NB4 (cell line): ENCODE data around the gene TMPRSS13.

Experiments used
- DNase-seq: peaks from one replicate; pipeline ENCODE4 v3.0.0; 2010; ENCODE audit warnings: low read depth
- H3K4me3 ChIP-seq: one replicate; pipeline ENCODE4 v1.5.1; 2011; ENCODE audit warnings: mild to moderate bottlenecking, low read depth, low read length, moderate library complexity
- CTCF ChIP-seq: IDR thresholded peaks from one replicate; pipeline ENCODE4 v1.5.1; 2012; ENCODE audit warnings: low read depth, low read length
- MAX ChIP-seq: IDR thresholded peaks from 2 replicates; pipeline ENCODE4 v1.6.1; 2011; ENCODE audit warnings: low read depth, low read length
- MYC ChIP-seq: IDR thresholded peaks from 2 replicates; pipeline ENCODE4 v1.6.1; 2011; ENCODE audit warnings: low read depth, low read length
- POLR2A ChIP-seq: IDR thresholded peaks from 2 replicates; pipeline ENCODE4 v1.6.1; 2011; ENCODE audit warnings: mild to moderate bottlenecking; ENCODE audit not compliant: insufficient read length; ENCODE audit errors: extremely low read depth

TMPRSS13 gene

DNA sequence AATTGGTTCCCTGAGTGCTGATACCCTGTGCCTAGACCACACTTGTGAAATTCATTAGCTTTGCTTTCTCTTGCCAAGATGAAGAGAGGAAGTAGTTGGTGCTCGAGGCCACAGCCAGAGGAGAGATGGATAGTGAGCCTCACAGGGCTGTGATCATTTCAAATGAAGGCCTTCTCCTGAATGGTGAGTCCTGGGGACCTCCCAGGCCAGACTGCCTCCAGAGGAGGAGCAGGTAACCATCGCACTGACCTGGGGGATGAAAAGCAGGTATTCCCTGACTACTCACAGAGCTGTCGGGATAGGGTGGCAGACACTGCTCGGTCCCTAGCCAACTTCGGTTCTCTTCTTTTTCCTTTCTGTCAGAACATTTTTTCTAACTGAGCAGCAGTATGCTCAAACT, 48.0 kb downstream of the TMPRSS13 start:
- DNase-seq: peak; percentile 43
- TF ChIP-seq POLR2A (no peak), MAX (no peak), MYC (no peak), CTCF (no peak)
- no peak overlapping the region for H3K4me3 ChIP-seq

GRCh38 chr11:117879516-117880480, 49.4 kb downstream of the TMPRSS13 start:
- no peak for DNase-seq
- no peak overlapping the region for H3K4me3 ChIP-seq
- TF ChIP-seq CTCF (no peak), MAX (no peak), MYC (no peak), POLR2A (no peak)

- DNase-seq: no peak
- no peak overlapping the region for H3K4me3 ChIP-seq
- TF ChIP-seq MAX: no peak
- TF ChIP-seq POLR2A: no peak
- no peak for TF ChIP-seq MYC
- TF ChIP-seq CTCF: no peak
Observed at GRCh38 chr11:117878939-117879475, 50.2 kb downstream of the TMPRSS13 start.

GRCh38 chr11:117878314-117878938, 50.8 kb downstream of the TMPRSS13 start:
- no peak overlapping the region for H3K4me3 ChIP-seq
- TF ChIP-seq MAX (no peak), CTCF (no peak), MYC (no peak), POLR2A (no peak)
- no peak for DNase-seq

DNA sequence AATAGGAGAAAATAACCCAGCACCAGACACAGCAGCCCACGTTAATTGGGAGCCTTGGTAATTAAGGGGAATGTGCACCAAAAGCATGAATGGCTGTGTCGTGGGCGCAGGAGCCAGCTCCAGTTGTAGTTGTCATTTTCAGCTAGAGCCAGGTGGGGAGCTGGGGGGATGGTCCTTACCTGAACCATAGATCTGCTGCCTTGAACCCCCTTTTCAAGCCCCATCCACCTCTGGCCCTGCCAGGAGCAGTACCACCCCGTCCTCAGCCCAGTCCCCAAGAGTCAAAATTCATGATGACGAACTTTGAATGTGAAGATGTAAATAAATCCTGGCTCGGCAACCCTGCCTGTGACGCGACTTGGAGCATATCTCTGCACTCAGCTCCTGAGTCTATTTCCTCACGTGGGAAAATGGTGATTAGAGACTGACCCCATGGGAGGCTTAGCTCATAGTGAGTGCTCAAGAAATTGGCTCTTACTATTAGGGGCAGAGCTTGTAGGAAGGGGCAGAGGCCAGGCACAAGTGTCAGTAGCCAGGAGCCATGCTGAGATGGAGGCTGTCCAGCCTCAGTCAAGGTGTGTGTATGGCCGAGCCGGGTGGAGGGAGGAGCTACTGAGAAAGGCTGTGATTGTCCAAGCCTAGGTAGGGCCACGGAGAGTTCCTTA, 52.0 kb downstream of the TMPRSS13 start:
- no peak overlapping the region for H3K4me3 ChIP-seq
- no peak for DNase-seq
- TF ChIP-seq POLR2A: no peak
- no peak for TF ChIP-seq MYC
- TF ChIP-seq CTCF: no peak
- no peak for TF ChIP-seq MAX
